GM12864 (cell line): Measurements from ENCODE around the gene ARAP1.

Experiments used
- DNase-seq: peaks from one replicate; pipeline ENCODE4 v3.0.0-alpha.2; 2011; ENCODE audit warnings: low read depth
- H3K4me3 ChIP-seq: 2 replicates; pipeline ENCODE4 v1.5.1; 2011; ENCODE audit warnings: mild to moderate bottlenecking, low read depth, low read length, control low read depth
- CTCF ChIP-seq: IDR thresholded peaks from 2 replicates; pipeline ENCODE4 v1.5.1; 2011; ENCODE audit warnings: low read depth, mild to moderate bottlenecking, moderate library complexity, low read length, control low read depth, inconsistent platforms; ENCODE audit errors: missing control alignments

Gene ARAP1

GRCh38 chr11:72701466-72701865 lies 50.7 kb downstream of the ARAP1 start:
- no peak for TF ChIP-seq CTCF
- H3K4me3 ChIP-seq = no peak overlapping the region
- no peak for DNase-seq

- no peak for TF ChIP-seq CTCF
- no peak overlapping the region for H3K4me3 ChIP-seq
- DNase-seq = no peak
Measured at GRCh38 chr11:72700146-72700545, 52.1 kb downstream of the ARAP1 start.

GRCh38 chr11:72697814-72698213 lies 54.4 kb downstream of the ARAP1 start:
- no peak for DNase-seq
- no peak overlapping the region for H3K4me3 ChIP-seq
- no peak for TF ChIP-seq CTCF

GRCh38 chr11:72696866-72697700 lies 55.1 kb downstream of the ARAP1 start:
- DNase-seq = no peak
- no peak for TF ChIP-seq CTCF

GRCh38 chr11:72695354-72695753 lies 56.9 kb downstream of the ARAP1 start:
- DNase-seq = no peak
- no peak for TF ChIP-seq CTCF

More at GRCh38 chr11:72696866-72697700, 55.1 kb downstream of the ARAP1 start:
- H3K4me3 ChIP-seq = no peak overlapping the region

GRCh38 chr11:72693271-72693968 lies 58.8 kb downstream of the ARAP1 start:
- no peak overlapping the region for H3K4me3 ChIP-seq
- no peak for DNase-seq
- no peak for TF ChIP-seq CTCF

More at GRCh38 chr11:72695354-72695753, 56.9 kb downstream of the ARAP1 start:
- no peak overlapping the region for H3K4me3 ChIP-seq
